ENCODE results near the gene LRRC46. TPM values are rescaled to one million over a fixed set of nuclear protein-coding genes. Genes with fewer than 3 reads are reported as not detected.
A peak's percentile ranks its signal among the peaks of the same experiment; 100 is the strongest.

LRRC46 gene
- total RNA-seq, 1 donor from 2014 or later, result 2.8 TPM

DNA sequence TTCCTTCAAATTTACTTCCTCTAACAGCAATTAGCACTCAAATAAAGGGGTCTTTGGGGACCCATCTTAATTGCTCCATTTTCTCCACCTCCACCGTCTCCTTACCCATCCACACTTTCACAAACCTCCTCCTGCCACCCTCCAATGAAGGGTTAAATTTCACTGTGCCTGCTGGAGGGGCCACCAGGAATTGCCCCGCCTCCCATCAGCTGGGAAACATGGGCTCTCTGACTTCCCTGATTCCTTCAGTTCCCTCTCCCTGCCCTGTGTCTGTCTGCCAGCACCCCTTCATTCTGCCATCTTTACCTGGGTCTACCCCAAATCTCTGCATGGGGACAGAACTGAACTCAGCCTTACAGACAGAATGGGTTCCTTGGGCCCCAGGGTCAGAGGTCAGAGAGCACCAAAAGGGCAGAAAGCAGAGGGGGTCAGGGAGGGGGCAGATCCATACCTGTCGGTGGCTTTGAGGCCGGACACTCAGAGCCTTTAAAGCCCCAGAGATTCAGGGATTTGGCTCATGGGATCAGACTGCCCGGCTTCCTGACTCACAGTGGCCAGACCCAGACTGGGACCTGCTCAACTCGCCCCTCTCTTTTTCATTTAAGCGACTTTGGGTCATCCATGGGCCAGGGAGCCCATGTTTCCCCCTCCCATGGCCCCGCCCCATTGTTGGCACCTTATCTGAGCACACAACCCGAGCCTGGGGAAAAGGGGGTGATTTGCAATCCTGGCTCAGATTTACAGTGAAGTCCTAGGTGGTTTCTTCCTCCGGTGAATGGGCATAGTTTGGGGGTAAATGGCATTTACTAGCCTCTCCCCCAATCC, 46.9 kb downstream of the LRRC46 start:
- Mint-ChIP-seq H3K4me3 (peak overlapping the region; percentile 57), H3K4me1 (ENCODE audit: unreplicated experiment) (peaks cover 15% of the 10 kb centered on the region), H3K9me3 (no peaks in the 10 kb centered on the region), H3K36me3 (no peaks in the 10 kb centered on the region), H3K27me3 (peaks cover 68% of the 10 kb centered on the region), H3K27ac (peak overlapping the region; percentile 65)
- DNase-seq (ENCODE audit: extremely low spot score, unreplicated experiment), result no peak
- TF ChIP-seq, protein P1, sequence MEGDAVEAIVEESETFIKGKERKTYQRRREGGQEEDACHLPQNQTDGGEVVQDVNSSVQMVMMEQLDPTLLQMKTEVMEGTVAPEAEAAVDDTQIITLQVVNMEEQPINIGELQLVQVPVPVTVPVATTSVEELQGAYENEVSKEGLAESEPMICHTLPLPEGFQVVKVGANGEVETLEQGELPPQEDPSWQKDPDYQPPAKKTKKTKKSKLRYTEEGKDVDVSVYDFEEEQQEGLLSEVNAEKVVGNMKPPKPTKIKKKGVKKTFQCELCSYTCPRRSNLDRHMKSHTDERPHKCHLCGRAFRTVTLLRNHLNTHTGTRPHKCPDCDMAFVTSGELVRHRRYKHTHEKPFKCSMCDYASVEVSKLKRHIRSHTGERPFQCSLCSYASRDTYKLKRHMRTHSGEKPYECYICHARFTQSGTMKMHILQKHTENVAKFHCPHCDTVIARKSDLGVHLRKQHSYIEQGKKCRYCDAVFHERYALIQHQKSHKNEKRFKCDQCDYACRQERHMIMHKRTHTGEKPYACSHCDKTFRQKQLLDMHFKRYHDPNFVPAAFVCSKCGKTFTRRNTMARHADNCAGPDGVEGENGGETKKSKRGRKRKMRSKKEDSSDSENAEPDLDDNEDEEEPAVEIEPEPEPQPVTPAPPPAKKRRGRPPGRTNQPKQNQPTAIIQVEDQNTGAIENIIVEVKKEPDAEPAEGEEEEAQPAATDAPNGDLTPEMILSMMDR (conservative IDR thresholded peaks at IDR 0.05), result no peak

DNA sequence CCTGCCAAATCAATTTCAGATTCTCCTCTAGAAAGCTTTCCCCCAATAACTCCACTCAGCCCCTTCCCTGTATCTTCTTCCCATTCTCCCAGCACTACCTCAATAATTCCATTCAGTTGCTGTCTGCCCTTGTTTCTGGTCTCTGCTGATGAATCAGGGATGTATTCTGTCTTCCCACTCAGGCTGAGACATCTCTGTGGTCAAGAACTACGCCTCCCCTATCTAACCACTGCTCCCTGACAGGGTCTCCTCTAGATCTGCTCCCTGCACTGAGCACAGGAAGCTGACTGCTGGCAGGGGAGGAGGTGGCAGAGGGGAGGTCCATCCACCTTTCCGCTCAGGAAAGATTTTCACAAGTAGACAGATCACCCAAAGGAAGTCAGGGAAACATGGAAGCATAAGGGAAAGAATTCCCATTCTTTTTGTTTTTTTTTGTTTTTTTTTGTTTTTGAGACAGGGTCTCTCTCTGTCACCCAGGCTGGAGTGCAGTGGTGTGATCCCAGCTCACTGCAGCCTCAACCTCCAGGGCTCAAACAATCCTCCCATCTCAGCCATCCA, 47.6 kb downstream of the LRRC46 start:
- H3K27ac Mint-ChIP-seq, result peak overlapping the region; percentile 65
- H3K36me3 Mint-ChIP-seq, result no peaks in the 10 kb centered on the region
- peaks cover 22% of the 10 kb centered on the region for H3K4me1 Mint-ChIP-seq (ENCODE audit: unreplicated experiment)
- peaks cover 63% of the 10 kb centered on the region for H3K27me3 Mint-ChIP-seq
- no peaks in the 10 kb centered on the region for H3K9me3 Mint-ChIP-seq
- TF ChIP-seq, protein P1 (conservative IDR thresholded peaks at IDR 0.05), result no peak
- peak overlapping the region; percentile 39 for H3K4me3 Mint-ChIP-seq
- no peak for DNase-seq (ENCODE audit: extremely low spot score, unreplicated experiment)

DNA sequence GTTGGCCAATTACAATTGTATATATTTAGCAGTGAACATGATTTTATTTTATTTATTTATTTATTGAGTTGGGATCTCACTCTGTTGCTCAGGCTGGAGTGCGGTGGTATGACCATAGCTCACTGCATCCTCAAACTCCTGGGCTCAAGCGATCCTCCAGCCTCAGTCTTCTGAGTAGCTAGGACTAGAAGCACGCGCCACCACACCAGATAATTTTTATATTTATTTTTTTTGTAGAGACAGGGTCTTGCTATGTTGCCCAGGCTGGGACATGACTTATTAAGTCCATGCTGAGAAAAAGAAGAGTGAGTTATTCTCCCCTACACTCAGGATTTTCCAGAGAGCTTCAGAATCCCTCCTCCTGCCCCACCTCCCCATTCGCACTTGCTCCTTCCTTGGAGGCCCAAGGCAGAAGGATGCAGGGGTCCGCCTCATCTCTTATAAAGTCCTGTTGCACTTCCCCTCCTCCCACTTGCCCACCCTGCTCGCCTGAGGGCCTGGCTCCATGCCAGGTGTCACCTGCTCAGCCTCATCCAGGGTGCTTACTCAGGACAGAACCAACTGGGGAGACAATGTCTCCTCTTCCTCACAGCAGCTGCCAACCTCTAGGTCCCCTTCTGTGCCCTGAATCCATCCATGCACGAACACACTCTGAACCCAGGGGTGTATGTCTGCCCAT, 48.4 kb downstream of the LRRC46 start:
- no peak overlapping the region for H3K4me3 Mint-ChIP-seq
- H3K27ac Mint-ChIP-seq, result no peak overlapping the region
- peaks cover 55% of the 10 kb centered on the region for H3K27me3 Mint-ChIP-seq
- H3K36me3 Mint-ChIP-seq, result no peaks in the 10 kb centered on the region
- no peaks in the 10 kb centered on the region for H3K9me3 Mint-ChIP-seq
- H3K4me1 Mint-ChIP-seq (ENCODE audit: unreplicated experiment), result peaks cover 22% of the 10 kb centered on the region
- no peak for DNase-seq (ENCODE audit: extremely low spot score, unreplicated experiment)
- TF ChIP-seq, protein P1 (conservative IDR thresholded peaks at IDR 0.05), result no peak

- TF ChIP-seq, protein P1 (conservative IDR thresholded peaks at IDR 0.05), result no peak
Measured at GRCh38 chr17:47882247-47882646, 50.8 kb downstream of the LRRC46 start.

GRCh38 chr17:47882695-47883588, 51.5 kb downstream of the LRRC46 start:
- Mint-ChIP-seq H3K27ac (peak overlapping the region; percentile 84), H3K27me3 (peaks cover 35% of the 10 kb centered on the region), H3K4me1 (ENCODE audit: unreplicated experiment) (peaks cover 21% of the 10 kb centered on the region), H3K4me3 (peak overlapping the region; percentile 20), H3K9me3 (no peaks in the 10 kb centered on the region), H3K36me3 (no peaks in the 10 kb centered on the region)
- no peak for DNase-seq (ENCODE audit: extremely low spot score, unreplicated experiment)
- TF ChIP-seq, protein P1 (conservative IDR thresholded peaks at IDR 0.05), result no peak

More at GRCh38 chr17:47882247-47882646, 50.8 kb downstream of the LRRC46 start:
- DNase-seq (ENCODE audit: extremely low spot score, unreplicated experiment), result no peak
- Mint-ChIP-seq H3K27ac (no peak overlapping the region), H3K4me1 (ENCODE audit: unreplicated experiment) (peaks cover 27% of the 10 kb centered on the region), H3K4me3 (no peak overlapping the region), H3K27me3 (peaks cover 42% of the 10 kb centered on the region), H3K9me3 (no peaks in the 10 kb centered on the region), H3K36me3 (no peaks in the 10 kb centered on the region)
